ENCODE measurements around the gene SPARC.

The SPARC gene

DNA sequence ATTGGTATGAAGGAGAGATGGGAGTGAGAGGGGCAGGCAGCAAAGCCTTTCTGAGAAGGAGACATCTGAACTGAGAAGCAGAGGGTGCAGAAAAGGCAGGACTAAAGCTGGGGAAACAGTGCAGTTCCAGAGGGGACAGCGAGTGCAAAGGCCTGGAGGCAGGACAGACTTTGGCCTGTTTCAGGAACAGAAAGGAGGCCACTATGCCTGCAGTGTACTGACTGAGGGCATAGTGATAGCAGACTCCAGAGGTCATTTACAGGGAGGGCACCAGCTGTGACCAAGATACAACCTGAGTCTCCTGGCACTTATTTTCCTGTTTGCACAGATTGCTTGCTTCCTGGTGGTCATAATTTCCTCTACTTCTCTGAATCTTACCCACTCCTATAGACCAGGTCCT, 29.6 kb downstream of the SPARC start:
- DNase-seq = no peak

- DNase-seq = no peak
Measured at GRCh38 chr5:151656311-151656710, 30.4 kb downstream of the SPARC start.

GRCh38 chr5:151651997-151652645, 34.6 kb downstream of the SPARC start:
- peak; percentile 53 for DNase-seq

DNA sequence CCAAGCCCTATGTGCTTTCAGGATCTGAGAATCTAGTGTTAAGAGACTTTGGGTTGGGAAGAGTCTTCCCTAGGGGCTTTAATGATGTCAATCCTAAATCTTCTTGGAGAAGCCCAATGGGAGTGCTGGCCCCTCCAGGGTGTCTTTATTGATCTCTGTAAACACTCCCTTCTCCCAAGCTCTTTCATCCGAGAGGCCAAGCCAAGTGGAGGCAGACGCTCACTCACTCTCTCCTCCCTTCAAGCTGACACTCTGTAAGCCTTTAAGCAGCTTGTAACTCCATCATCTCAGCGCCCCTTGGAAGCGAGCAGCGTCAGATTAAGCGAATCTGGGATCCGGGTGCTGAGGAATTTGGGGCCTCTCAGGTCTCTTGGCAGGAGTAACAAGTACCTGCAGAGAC, 37.7 kb downstream of the SPARC start:
- no peak for DNase-seq

GRCh38 chr5:151648089-151648488, 38.6 kb downstream of the SPARC start:
- DNase-seq = no peak

- no peak for DNase-seq
Measured at GRCh38 chr5:151647320-151647861, 39.3 kb downstream of the SPARC start.

- DNase-seq = no peak
Measured at GRCh38 chr5:151646334-151646733, 40.4 kb downstream of the SPARC start.

DNA sequence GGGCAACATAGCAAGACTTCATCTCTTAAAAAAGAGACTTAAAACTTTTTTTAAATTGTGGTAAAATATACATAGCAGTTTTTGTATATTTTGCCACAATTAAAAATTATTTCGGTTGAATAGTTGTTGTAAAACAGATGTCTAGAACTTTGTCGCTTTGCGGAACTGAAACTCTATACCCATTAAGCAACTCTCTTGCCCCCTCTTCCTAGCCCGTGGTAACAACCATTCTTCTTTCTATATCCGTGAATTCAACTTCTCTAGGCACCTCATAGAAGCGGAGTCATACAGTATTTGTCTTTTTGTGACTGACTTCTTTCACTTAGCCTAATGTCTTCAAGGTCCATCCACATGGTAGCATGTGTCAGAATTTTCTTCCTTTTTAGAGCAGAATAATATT, 43.3 kb downstream of the SPARC start:
- DNase-seq = no peak

DNA sequence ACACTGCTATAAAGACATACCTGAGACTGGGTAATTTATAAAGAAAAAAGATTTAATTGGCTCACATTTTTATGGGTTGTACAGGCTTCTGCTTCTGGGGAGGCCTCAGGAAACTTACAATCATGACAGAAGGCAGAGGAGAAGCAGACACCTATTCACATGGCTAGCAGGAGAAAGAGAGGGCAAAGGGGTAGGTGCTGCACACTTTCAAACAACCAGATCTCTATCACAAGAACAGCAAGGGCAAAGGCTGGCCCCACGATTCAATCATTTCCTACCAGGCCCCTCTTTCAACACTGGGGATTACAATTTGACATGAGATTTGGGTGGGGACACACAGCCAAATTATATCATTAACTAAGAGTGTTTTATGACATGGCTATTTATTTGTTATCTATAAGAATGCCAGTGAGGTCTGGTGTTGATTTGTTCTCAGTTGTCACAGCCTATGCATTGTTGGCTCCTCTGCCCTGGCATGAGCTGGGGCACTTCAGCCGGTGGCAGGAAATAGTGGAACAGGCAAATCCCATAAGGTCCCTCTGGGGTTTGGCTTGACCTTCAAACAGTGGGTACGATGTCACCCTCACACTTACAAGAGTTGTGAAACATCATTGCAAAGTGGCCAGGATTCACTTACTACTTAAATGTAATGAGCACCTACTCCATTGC, 44.1 kb downstream of the SPARC start:
- no peak for DNase-seq

DNA sequence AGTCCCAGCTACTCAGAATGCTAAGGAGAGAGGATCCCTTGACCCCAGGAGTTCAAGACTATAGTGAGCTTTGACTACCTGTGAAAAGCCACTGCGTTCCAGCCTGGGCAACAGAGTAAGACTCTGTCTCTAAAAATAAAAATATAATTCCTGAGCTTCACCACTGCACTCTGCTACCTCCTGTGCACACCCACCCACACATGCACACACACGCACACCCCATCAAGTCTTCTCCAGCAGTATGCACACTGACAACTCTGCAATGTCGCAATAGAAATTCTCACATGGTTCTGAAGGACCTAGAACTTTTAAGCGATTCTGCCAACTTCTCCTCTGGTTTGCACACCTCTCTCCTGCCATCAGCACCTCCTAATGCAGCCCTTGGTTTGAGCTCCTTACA, 48.1 kb downstream of the SPARC start:
- DNase-seq = no peak

GRCh38 chr5:151637676-151638075, 49.0 kb downstream of the SPARC start:
- no peak for DNase-seq

DNA sequence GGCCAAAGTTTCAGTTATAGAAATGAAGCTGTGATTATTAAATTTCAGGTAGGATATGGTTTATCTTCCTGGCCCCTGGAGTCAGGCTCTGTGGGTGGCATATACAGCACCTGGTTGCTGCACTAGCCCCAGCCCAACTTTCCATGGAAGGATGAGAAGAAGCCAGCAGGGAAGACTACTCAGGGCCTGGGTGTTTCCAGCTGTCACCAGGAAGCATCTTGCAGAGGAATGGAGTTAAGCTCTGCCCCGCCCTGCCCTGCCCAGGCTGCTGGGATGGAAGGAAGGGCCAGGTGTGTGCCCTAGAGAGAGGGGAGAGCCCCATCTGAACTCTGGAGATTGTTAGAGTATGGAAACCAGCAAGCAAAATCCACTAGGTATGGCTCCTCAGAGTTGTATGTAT, 52.8 kb downstream of the SPARC start:
- DNase-seq = no peak

DNA sequence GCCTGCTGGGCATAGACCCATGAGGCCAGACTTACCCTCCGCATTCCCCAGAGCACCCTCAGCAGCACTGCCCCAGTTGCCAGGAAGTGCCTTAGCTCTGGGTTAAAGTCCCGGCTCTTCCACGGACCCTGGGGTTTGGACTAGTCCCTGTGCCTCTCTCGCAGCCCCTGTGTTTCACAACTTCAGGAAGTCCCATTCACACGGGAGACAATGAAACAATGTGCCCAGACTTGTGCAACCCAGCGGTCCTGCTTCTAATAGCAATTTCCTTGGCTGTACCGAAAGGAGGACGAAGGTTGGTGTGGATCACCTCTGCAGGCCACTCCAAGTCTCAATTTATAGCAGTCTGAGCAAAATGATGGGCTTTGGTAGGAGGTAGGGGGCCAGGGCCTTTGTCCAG, 53.8 kb downstream of the SPARC start:
- no peak for DNase-seq

GRCh38 chr5:151632524-151632923, 54.2 kb downstream of the SPARC start:
- DNase-seq = no peak

- DNase-seq = no peak
Measured at GRCh38 chr5:151631941-151632340, 54.8 kb downstream of the SPARC start.

DNA sequence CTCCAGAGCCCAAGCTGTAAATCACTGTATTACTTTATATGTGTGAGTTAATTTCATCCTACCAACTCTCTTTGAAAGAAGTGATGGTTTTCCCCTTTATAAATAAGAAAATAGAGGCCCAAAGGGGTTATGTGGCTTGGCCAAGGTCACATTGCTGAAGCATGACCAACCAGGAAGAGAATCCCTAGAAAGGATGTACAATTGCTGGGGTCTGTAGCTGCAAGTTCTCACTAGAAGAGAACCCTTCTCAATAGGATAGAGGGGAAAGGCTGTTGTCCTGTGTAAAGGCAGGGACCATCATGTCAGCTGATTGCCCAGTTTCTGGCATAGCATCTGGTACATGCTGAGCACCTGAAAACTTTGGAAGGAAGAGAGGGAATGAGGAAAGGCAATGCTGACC, 56.6 kb downstream of the SPARC start:
- no peak for DNase-seq

GRCh38 chr5:151628112-151628823, 58.4 kb downstream of the SPARC start:
- no peak for DNase-seq

- DNase-seq = no peak
Measured at GRCh38 chr5:151627650-151628049, 59.1 kb downstream of the SPARC start.

GRCh38 chr5:151625285-151625684, 61.4 kb downstream of the SPARC start:
- DNase-seq = no peak

GRCh38 chr5:151624476-151624875, 62.2 kb downstream of the SPARC start:
- no peak for DNase-seq

DNA sequence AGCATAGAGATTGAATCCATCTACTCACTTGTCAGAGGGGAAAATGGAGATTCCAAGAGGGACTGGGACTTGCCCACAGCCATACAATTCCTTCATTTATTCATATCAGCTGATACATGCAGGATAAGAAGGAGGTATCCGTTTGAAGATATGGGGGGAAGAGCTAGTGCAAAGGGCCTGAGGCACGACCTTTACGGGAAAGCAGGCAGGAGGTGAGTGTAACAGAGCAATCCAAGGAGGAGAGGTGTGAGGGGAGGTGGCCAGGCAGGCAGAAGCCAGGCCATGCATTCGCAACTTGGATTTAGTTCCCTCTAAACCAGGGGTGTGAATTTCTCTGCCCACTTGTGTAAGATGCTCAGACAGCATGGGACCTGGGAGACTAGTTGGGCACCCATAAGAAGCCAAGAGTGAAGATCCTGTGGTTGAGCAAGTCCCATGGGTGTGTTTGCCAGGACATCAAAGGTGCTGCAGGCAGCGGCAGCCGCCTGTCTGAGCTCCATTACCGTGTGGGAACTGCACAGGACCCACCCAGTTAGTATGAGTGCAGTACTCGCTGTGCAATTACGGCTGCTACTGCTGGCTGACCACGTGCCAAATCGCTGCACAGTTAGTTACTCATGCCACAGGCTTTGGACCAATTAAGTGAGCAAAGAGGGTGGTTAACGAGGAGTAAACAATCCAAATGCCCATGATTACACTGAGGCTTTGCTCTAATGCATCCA, 64.2 kb downstream of the SPARC start:
- DNase-seq = no peak

GRCh38 chr5:151620461-151620840, 66.3 kb downstream of the SPARC start:
- DNase-seq = no peak

GRCh38 chr5:151619812-151620460, 66.8 kb downstream of the SPARC start:
- DNase-seq = no peak
